GM18909 (cell line): Measurements from ENCODE around the gene NFIB.

Experiments used
- ATAC-seq: cut with Tn5 transposase; IDR thresholded peaks from one replicate; pipeline ENCODE4 v1.9.1; 2021; ENCODE audit warnings: mild to moderate bottlenecking; ENCODE audit not compliant: unreplicated experiment, poor library complexity

The NFIB gene

DNA sequence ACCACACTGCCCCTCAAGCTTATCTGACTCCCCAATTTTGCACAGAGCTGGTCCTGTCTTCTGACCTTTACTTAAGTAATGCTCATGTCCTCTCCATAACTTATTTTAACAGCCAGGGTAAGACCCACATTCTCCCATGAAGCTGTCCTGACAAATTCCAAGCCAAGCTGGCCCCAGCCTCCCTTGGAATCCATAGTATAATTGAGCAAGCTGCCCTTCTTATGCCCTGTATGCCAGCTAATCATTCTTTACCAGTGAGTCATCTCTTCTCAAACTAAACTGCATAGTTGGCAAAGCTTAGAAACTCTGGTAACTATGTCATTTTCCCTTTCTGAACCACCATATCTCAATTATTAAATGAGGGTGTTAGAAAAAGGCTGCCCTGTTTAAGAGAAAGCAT, 92.4 kb downstream of the NFIB start:
- no peak for ATAC-seq

DNA sequence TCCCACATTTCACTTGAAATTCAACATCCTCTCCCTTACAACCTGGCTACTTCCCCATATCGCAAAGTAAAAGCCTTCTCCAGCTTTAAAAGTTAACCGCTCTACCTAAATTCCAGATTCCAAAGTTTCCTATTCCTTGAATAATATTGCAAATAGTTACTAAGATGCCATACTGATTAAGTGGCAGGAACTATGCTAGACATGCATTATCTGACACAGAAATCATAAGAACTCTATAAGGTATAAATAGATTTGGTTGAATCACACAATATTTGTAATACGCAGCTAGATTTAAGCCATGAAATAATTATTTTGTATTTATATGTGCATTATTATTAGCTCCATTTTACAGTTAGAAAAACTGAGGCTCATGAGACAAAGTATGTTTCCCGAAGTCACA, 92.8 kb downstream of the NFIB start:
- ATAC-seq, result no peak

DNA sequence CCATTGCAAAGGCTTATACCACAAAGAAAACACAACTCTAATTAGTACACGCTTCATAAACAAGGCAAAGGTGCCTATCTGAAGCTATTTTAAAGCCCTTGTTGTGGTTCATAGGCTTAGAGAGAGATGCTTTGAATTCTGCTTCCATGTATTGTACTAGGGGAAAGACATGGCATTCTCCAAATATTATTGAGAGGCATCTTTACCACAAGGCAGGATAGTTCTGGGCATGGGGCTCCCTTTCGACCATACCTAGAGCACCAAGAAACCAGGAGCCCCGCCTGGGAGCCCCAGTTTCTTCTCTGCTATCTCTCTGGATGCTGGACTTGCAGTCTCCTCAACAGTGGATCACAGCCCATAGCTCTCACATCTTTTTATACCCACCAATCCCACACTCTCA, 93.7 kb downstream of the NFIB start:
- no peak for ATAC-seq

DNA sequence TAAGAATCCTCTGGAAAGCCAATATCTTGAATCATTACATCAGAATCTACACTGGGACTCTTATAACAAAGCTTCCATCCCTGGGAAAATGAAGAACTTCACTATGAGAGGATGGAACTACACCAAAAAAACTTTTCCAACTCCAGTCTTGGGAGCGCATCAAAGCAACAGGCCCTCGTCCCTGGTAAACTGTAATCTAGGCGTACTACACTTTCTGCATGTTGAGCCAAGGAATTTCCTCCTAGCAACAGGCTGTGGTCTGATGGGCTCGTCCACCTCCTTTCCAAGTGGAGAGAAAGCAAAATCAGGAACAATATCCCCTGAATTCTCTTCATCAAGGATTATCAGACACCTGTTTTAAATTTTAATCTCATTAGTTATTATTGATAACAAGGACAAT, 94.1 kb downstream of the NFIB start:
- ATAC-seq, result no peak

DNA sequence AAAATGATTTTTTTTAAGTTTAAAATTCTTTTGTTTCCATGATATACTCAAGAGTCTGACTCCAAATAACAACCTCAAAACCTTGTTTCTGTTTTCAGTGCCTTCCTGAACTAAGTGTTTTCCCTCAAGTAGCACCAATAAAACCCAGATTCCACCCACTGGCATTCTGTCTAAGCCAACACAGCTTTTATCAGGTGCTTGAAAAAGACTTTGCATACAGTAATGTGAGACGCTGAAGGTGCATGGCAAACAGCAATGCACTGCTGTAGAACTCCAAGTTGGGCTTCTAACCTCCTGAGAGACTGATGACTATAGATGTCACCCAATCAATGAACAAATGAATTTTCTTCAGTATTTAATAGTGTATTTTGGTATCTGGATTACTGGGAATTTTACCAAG, 95.7 kb downstream of the NFIB start:
- no peak for ATAC-seq

DNA sequence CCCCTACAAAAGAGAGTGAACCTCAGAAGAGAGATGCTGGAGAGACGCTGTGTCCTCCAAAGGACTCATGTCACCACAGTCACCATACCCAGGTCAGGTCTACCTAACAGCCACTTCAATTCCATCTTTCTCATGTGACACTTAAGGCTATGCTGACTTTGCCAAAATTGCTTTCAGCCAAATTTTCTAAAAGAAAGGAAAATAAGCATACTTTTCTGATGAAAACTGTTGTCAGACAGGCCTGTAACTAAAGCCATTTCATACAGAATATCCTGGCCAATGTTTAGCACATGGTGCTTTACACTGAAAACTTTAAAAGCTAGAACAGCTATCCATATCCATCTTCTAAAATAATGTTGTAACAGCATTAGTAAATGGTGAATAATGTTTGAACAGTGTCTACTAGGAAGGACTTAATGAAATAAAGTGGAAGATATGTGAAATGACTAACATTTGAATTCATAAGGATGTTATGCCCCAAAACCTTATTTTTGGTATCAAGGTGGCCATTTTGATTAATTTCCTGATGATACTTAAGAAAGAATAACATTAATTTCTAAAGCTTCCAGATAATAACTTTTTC, 97.2 kb downstream of the NFIB start:
- ATAC-seq, result no peak

DNA sequence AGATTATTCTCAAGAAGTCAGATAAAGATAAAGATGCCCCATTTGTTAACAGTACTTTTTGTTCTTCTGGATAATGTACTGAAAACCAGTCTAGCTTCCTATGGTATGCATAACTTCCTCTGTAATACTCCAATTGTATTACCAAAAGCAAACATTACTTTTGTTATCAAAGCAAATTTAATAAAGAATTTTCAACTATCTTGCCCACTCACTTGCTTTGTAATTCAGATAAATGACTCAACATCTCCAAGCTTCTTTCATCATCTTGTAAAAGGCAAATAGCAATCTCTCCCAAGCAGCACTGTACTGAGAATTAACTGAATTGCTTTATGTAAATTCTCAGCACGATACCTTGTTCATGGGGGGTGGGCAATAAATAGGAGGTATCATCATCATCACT, 98.3 kb downstream of the NFIB start:
- no peak for ATAC-seq

DNA sequence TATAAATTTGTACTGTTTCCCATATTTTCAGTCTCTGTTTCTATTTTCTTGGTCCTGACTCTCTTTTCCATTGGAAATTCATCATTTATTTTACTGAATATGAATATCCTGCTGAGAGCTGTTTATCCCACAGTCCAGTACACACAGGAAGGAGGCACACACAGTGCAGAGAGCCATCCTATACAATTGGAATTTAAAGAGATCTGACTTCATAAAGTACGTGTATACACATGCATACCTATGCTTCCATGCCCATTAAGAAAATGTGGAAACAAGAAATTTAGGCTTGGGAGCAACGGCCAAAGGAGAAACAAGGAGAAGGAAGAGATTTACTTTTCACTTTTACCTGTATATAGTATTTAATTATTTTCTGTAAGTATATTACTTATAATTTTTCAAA, 99.2 kb downstream of the NFIB start:
- no peak for ATAC-seq

DNA sequence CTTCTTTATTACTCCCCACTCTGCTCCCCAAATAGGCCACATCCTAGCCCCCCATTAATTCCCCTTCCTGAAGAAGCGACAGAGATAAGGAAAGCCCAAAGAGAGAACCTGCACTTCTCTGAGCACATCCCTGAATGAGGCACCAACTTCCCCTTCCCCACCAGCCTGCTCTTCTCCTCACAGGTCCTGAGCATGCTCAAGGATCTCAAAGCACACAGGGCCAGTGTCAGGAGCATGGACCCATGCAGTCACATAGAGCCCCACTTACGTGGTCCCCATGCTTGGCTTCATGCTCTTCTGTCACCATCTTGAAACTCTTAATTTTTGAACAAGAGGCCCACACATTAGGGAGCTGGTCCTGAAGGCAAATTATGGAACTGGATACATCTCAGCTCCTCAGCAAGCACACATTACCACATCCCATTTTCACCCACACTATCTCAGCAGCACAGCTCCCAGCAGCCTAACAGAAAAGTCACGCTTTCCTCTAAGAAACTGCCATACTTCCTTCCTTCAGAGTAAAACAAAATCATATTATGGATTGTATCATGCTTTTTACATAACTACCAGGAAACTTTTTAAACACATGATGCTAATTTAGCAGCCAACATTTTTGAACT, 99.8 kb downstream of the NFIB start:
- no peak for ATAC-seq

DNA sequence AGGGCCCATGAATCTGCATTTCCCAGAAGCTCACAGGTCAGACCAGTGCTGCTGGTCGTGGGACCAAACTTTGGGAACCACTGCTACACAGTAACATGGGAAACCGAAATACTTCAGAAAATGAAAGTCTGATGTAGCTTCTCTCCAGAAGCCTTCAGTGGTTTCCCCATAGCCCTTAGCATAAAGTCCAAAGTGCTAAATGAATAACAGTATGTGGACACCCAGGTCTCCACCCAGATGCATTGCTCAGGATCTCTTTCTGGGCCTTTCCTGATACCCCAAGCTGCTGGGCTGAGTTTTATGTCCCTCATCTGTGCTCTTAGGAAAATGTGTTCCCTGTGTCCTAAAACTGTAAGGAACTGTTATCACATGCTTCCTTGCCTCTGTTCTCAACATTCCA, 100.4 kb downstream of the NFIB start:
- ATAC-seq, result no peak

DNA sequence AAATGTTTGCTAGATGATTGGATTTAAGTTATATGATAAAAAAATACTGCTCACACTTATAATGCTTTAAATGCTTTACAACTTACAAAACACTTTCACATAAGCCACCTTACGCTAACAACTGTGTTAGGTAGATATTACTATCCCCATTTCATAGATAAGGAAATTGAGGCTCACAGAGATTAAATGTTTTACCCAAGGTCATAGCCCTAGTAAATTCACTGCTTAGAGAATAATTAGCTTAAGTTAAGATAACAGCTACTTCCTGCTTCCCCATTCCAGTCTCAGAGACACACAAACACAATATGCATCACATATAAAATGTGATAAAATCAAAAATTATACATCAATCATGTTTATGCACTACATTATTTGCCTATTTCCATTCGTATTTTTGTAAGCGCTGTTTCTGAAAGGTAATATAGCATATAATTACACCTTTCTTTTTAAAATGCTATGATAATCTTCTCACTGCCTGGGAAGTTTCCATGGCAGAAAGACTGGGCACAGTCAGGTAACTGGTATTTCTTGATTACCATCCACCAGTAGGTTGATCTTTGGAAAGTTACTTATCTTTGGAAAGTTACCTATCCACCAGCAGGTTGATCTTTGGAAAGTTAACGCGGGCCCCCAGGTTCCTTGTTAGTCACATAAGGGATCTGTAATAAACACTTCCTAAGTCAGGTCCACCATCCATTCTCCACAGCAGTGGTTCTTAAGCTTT, 101.1 kb downstream of the NFIB start:
- ATAC-seq, result no peak

DNA sequence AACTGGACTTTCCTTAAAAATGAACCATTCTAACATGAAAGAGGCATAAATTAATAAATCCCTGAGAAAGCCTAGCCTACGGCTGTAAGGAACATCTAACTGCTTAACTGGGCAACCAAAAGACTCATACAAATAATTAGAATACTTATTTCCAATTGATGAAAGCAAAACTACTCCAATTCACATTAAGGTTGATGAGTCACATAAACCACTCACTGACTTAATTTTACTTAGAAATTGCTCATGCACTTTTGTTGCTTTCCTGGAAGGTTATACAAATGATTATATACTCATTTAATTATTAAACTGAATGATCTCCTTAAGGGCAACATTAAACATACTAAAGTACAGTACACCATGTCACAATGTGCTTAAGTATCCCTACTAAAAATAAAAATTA, 101.9 kb downstream of the NFIB start:
- ATAC-seq, result no peak

DNA sequence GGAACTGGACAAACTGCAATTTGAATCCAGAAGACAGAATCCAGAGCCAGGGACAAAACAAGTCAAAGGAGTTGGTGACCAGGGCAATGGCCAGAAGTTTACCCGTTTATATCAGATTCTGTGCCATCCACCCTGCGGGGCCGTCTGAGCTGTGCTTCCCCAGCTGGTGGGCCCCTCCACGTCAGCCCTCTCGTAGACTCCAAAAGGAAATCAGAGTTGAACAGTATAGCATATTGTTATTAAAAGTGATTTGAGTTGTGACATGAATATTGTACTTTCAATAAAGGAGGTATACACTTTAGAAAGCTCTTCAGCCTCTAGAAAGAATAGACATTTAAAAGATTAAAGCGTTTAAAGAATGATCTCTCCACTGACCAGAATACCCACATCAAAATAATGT, 102.4 kb downstream of the NFIB start:
- ATAC-seq, result no peak

DNA sequence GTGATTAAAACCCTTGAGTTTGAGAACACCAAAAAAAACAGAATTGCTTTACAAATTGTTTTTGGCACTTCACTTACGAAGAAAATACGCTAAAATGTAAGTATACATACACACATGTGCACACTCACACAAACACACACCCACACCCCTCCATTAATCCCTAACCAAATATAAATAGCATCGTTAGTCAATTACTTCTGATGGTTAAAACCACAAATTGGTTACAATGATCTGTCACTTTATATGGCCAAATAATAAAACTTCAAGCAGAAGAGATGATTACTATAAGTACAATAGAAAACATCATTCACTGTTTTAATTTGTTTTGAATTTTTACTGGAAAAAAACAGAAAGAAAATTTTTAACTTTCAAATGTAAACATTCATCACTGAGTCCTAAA, 103.5 kb downstream of the NFIB start:
- ATAC-seq, result no peak

DNA sequence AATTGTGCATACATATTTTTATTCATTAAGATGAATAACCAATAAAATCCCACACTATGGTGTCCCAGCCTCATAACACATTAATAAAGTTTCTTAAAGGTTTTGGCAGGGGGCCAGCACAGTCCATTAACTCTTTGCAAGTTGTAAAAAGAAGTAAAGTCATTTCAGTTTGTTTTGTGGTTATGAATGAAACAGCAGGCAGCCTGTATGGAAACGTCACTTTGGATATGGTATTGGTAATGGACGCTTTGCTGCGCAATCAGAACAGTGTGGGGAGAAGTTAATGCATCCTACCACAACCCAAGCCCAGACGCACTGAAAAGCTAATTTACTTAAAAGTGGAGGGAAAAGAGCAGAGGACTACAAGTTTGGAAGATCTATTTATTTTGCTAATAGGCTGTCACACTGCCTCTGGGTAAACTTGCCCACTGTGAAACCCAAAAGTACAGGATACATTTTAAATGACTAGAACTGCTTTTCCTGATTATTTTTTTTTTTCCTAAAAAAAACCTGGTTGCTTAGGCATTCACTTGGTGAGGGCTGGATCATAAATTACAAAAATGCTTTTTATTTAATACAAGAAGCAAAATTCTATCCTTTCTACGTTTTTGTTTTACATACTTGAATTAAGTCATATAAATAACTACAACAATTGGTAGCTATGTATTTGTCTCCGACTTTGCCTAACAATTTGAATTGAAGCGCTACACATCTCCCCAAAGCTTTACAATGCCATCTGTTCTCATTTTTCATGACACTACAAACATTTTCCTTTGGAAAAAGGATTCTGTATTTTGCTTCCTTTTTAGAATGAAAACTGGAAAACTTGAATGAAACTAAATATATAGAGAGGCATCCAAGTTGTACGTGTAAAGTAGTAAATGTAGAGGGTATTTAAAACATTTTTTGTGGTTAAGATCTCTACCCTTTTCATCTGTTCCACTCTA, 104.3 kb downstream of the NFIB start:
- no peak for ATAC-seq

DNA sequence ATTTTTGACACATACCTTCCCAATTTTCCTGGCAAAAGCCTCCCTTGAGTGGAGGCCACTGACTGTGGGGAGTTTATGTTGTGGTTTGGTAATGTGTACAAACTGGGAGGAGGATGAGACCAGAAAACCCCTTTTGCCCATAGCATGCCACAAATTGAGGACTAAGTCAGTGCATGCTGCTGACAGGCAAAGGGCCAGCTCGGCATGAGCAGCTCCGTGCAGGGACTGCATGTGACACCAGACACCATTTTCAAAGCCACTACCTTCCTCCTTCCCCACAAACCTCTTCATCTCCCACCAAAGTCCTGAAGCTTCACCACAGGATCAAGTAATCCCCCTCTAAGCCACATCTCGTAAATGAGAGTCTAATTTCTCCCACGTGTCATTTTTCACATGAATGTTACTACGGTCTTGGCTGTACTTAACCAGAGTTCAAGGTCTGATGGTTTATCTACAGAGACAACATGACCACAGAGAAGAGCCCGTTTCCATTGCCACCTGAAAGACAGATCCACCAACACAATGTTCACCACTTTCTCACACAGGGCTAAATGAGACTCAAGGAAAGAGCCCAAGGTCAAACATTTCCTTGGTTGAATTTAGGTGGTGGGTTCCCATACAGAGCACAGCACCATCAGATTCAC, 106.5 kb downstream of the NFIB start:
- ATAC-seq, result no peak

DNA sequence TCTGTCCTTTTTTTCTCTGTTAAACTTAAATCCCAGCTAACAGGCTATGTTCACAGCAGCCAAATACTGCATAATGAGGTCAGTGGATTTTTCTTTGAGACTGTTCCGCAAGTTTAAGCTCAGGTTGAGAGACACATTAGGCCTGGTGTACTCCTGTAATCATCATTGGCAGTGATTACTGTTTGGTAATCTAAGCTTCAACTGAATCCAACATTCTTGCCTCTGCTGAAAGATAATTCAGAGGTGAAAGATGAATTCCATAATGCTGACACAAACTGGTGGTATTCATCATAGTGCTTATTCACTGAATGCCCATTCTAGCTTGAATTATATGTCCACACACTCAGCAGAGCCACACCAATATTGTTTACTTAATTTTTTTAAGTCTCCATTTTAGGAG, 108.5 kb downstream of the NFIB start:
- no peak for ATAC-seq

DNA sequence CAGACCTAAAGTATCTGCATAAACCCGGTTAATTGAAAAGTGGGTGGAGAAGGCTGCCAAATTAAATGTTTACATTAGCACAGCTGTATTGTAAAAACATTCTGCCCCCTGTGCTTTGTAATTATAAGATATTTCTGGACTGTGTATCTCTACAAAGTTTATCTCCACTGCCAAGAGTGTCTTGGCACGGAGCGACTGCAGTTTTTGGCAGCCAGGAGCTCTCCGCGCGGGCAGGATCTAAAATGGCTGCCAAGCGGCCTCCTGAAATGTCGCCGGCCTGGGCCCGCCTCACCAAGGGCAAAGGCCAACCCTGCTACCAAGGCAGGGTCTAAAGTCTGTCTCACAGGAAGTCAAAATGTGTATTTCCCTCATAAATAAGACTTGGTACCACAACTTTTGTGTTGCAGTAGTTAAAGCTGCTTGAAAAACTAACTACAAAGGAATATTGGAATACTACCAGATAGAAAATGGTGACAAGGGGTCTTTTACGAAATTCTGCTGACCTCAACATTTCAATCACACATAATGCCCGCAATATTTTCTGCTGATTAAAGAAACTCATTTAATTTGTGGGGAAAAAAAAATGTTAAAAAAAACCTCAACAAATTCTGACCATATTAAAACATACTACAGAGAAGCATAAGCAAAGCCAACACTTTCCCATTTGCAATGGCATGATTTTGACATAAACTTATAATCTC, 110.4 kb downstream of the NFIB start:
- no peak for ATAC-seq

DNA sequence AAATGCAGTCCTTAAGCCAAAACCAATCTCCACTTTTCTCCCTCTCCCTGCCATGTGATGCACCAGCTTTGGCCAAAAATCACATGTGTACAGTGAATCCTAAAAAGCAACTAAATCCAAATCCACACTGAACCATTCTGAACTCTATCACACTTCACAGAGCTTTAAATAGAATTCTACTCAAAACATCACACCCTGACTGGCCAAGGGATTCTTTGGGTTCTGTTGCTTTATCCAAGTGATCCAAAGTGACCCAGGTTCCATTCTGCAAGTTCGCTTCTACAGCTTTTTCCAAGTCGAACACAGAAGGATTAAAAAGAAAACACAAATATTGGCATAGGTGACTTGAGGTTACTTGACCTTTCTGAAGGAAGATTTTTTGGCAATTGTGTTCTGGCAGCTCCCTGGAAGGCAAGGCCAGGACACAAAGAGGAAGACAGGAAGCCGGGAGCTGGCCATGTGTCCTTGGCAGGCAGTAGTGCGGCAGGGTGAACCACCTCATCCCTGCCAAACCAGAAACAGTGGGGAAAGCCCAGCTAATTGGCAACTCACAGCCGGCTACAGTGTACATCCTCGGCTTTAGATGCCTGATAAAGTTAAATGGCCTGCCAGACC, 115.0 kb downstream of the NFIB start:
- no peak for ATAC-seq
